ENCODE results near the gene COLEC12.

The COLEC12 gene

GRCh38 chr18:286515-287310 is 213.8 kb downstream of the COLEC12 start:
- no peak for DNase-seq (ENCODE audit: low read depth)

GRCh38 chr18:285817-286216 is 214.7 kb downstream of the COLEC12 start:
- DNase-seq (ENCODE audit: low read depth), result no peak

- DNase-seq (ENCODE audit: low read depth), result no peak
Measured at GRCh38 chr18:275486-275885, 225.0 kb downstream of the COLEC12 start.

- no peak for DNase-seq (ENCODE audit: low read depth)
Measured at GRCh38 chr18:274313-274712, 226.2 kb downstream of the COLEC12 start.

GRCh38 chr18:273525-273924 is 227.0 kb downstream of the COLEC12 start:
- no peak for DNase-seq (ENCODE audit: low read depth)

GRCh38 chr18:272650-273049 is 227.9 kb downstream of the COLEC12 start:
- no peak for DNase-seq (ENCODE audit: low read depth)

GRCh38 chr18:269480-270095 is 230.9 kb downstream of the COLEC12 start:
- no peak for DNase-seq (ENCODE audit: low read depth)

- peak; percentile 96 for DNase-seq (ENCODE audit: low read depth)
Measured at GRCh38 chr18:267688-268552, 232.6 kb downstream of the COLEC12 start, which contains the start of gene THOC1. THOC1 (minus strand) TSS chr18:268047; CDS start chr18:268019, 28 bp downstream.

- no peak for DNase-seq (ENCODE audit: low read depth)
Measured at GRCh38 chr18:267380-267687, 233.2 kb downstream of the COLEC12 start.

Measured in stimulated activated CD8-positive, alpha-beta memory T cell treated with anti-CD3 and anti-CD28 coated beads, Interleukin-7, amount 100 ng/mL, for 24 hours (primary cell).